SK-N-SH (cell line): Measurements from ENCODE around the gene EPYC. TPM values are rescaled to one million over a fixed set of nuclear protein-coding genes. Genes with fewer than 3 reads are reported as not detected.

Source experiments
- CTCF ChIA-PET: fragments of 300-600, 350-600 bp; formaldehyde crosslinking; extraction: SDS; loops from one replicate; lab custom pipeline; 2021; lab: Yijun Ruan, JAX
- POLR2A ChIA-PET: fragments of 350-600 bp; sonication (Branson Sonifier 250); formaldehyde crosslinking; extraction: SDS; loops from one replicate; lab custom pipeline; 2020; ENCODE audit warnings: antibody characterized with exemption, inconsistent platforms; lab: Yijun Ruan, JAX
- DNase-seq: peaks from one replicate; pipeline ENCODE4 v3.0.0; 2012
- H2AFZ ChIP-seq: fragments of 200-600 bp; sonication (generic); 2 replicates; pipeline ENCODE4 v1.8.1; 2016; ENCODE audit warnings: antibody characterized with exemption, mild to moderate bottlenecking, low read depth
- H3F3A ChIP-seq: fragments of 200-600 bp; sonication (generic); replicated peaks from 2 replicates; pipeline ENCODE3; 2016; ENCODE audit warnings: antibody characterized with exemption, mild to moderate bottlenecking; ENCODE audit not compliant: insufficient read depth
- H3K27ac ChIP-seq, 2 experiments: fragments of 200-500 bp in 1 of 2; fragments of 200-600 bp in 1 of 2; sonication (Bioruptor generic) in 1 of 2; sonication (generic), shearing (Covaris generic) in 1 of 2; 2 replicates each; pipeline versions ENCODE4 v1.5.1 to v1.6.1; 2014 to 2016; ENCODE audit warnings: low read depth in 2 of 2, inconsistent platforms in 1 of 2, low read length in 1 of 2, mild to moderate bottlenecking in 1 of 2, mixed read lengths in 1 of 2
- H3K27me3 ChIP-seq: fragments of 200-600 bp; sonication (generic), shearing (Covaris generic); 2 replicates; pipeline ENCODE4 v1.6.1; 2016; ENCODE audit warnings: mixed run types; ENCODE audit not compliant: insufficient read depth
- H3K36me3 ChIP-seq, 2 experiments: fragments of 200-500 bp in 1 of 2; fragments of 200-600 bp in 1 of 2; sonication (Bioruptor generic) in 1 of 2; sonication (generic) in 1 of 2; replicated peaks in 1 of 2; 2 replicates each; pipeline versions ENCODE3 to v1.5.1; 2014 to 2016; ENCODE audit warnings: low read length in 1 of 2, mild to moderate bottlenecking in 1 of 2; ENCODE audit not compliant: insufficient read depth in 2 of 2, control insufficient read depth in 1 of 2
- H3K4me1 ChIP-seq, 2 experiments: fragments of 200-500 bp in 1 of 2; fragments of 200-600 bp in 1 of 2; sonication (Bioruptor generic) in 1 of 2; sonication (generic), shearing (Covaris generic) in 1 of 2; 2 replicates each; pipeline versions ENCODE4 v1.5.1 to v1.6.1; 2014 to 2016; ENCODE audit warnings: low read depth in 1 of 2, low read length in 1 of 2, mixed run types in 1 of 2; ENCODE audit not compliant: insufficient read depth in 2 of 2, control insufficient read depth in 1 of 2
- H3K4me2 ChIP-seq: fragments of 200-600 bp; sonication (generic), shearing (Covaris generic); 2 replicates; pipeline ENCODE4 v1.6.1; 2017; ENCODE audit warnings: mixed run types
- H3K4me3 ChIP-seq, 2 experiments: fragments of 200-500 bp in 1 of 2; fragments of 200-600 bp in 1 of 2; sonication (Bioruptor generic) in 1 of 2; sonication (generic), shearing (Covaris generic) in 1 of 2; 2 replicates each; pipeline versions ENCODE4 v1.5.1 to v1.8.1; 2014 to 2016; ENCODE audit warnings: low read depth in 2 of 2, inconsistent platforms in 1 of 2, low read length in 1 of 2, mild to moderate bottlenecking in 1 of 2, mixed read lengths in 1 of 2, moderate library complexity in 1 of 2
- H3K79me2 ChIP-seq: fragments of 200-600 bp; sonication (generic); 2 replicates; pipeline ENCODE4 v1.8.1; 2017; ENCODE audit warnings: mild to moderate bottlenecking; ENCODE audit not compliant: insufficient read depth
- H3K9ac ChIP-seq: fragments of 200-600 bp; sonication (generic); 2 replicates; pipeline ENCODE4 v1.6.1; 2017; ENCODE audit warnings: mixed run types
- H3K9me2 ChIP-seq: fragments of 200-600 bp; sonication (generic); 2 replicates; pipeline ENCODE4 v1.6.1; 2017; ENCODE audit warnings: mixed run types
- H3K9me3 ChIP-seq: fragments of 200-600 bp; sonication (generic); 2 replicates; pipeline ENCODE4 v1.6.1; 2017; ENCODE audit warnings: mixed run types, mild to moderate bottlenecking, moderate library complexity
- H4K20me1 ChIP-seq: fragments of 200-600 bp; sonication (generic); 2 replicates; pipeline ENCODE4 v1.6.1; 2017; ENCODE audit warnings: mild to moderate bottlenecking, mixed run types; ENCODE audit not compliant: insufficient read depth
- ELF1 ChIP-seq: IDR thresholded peaks from 2 replicates; pipeline ENCODE4 v1.4.0; 2012
- FOXJ3 ChIP-seq: sonication (generic); formaldehyde crosslinking; IDR thresholded peaks from 2 replicates; pipeline ENCODE4 v1.5.1; 2020; ENCODE audit warnings: mild to moderate bottlenecking, missing genetic modification reagents
- GATA2 ChIP-seq: sonication (generic); formaldehyde crosslinking; IDR thresholded peaks from 2 replicates; pipeline ENCODE4 v1.5.0; 2020; ENCODE audit warnings: mild to moderate bottlenecking, missing genetic modification reagents
- MEF2A ChIP-seq: IDR thresholded peaks from 2 replicates; pipeline ENCODE4 v1.4.0; 2012; ENCODE audit warnings: low read depth, borderline replicate concordance
- MXI1 ChIP-seq: IDR thresholded peaks from 2 replicates; pipeline ENCODE4 v1.6.1; 2012; ENCODE audit warnings: mild to moderate bottlenecking, low read depth, low read length, improper control_type of control experiment
- NRF1 ChIP-seq: IDR thresholded peaks from 2 replicates; pipeline ENCODE4 v1.6.1; 2012; ENCODE audit warnings: low read depth, mild to moderate bottlenecking, low read length
- POLR2AphosphoS5 ChIP-seq: IDR thresholded peaks from 2 replicates; pipeline ENCODE4 v1.6.1; 2012; ENCODE audit warnings: low read depth, low read length
- RAD21 ChIP-seq: IDR thresholded peaks from 2 replicates; pipeline ENCODE4 v1.6.1; 2012; ENCODE audit warnings: mild to moderate bottlenecking, low read length
- RFX5 ChIP-seq: IDR thresholded peaks from 2 replicates; pipeline ENCODE4 v1.6.1; 2012; ENCODE audit warnings: mild to moderate bottlenecking, improper control_type of control experiment, low read length
- RXRA ChIP-seq: IDR thresholded peaks from 2 replicates; pipeline ENCODE4 v1.4.0; 2012; ENCODE audit warnings: low read depth, mild to moderate bottlenecking, borderline replicate concordance
- TAF1 ChIP-seq: IDR thresholded peaks from 2 replicates; pipeline ENCODE4 v1.6.1; 2012; ENCODE audit warnings: low read depth, mild to moderate bottlenecking, low read length, moderate library complexity, borderline replicate concordance
- TCF12 ChIP-seq: IDR thresholded peaks from 2 replicates; pipeline ENCODE4 v1.4.0; 2012
- WGBS: methylation state at CpG from one replicate; pipeline ENCODE4 v1.1.6; 2017; ENCODE audit warnings: low lambda C conversion rate; 5-methylcytosine and 5-hydroxymethylcytosine counted together
- polyA plus RNA-seq, 3 experiments: library from polyadenylated mRNA; depleted of rRNA; stranded (reverse); fragments of >200 nt; gene quantifications; 2 replicates each; pipeline ENCODE4 v1.2.3, GENCODE V29; 2012
- TF ChIP-seq, protein P1 (sequence below): IDR thresholded peaks from 2 replicates; pipeline ENCODE4 v1.4.0; 2012; ENCODE audit warnings: low read depth, borderline replicate concordance
- TF ChIP-seq, protein P2 (sequence below): fragments of 200-600 bp; sonication (generic); IDR thresholded peaks from 2 replicates; pipeline ENCODE4 v1.6.1; 2017; ENCODE audit warnings: antibody characterized with exemption, mild to moderate bottlenecking, moderate library complexity

Gene EPYC
- polyA plus RNA-seq, 1 of the 3 experiments (the other 2 are of a cell fraction): not detected

DNA sequence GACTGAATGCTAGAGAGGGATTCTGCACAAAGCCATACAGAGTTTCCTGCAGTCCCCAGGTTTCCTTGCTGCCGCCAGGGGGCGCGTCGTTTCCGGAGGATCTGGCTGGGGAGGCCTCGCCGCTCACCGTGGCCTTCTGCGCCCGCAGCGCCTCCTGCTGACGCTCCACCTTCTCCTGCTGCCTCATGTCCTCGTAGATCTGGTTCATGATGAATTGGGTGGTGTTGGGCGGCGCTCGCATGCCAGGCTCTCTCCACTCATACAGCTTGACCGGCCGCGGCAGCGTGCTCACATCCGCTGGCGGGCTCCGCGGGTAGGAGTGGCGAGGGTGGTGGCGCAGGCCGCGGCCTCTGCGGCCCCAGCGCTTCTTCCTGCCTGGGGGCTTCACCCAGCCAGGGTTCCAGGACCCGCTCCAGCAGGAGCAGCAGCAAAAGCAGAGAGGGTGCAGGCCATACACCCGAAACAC is 50.8 kb downstream of the EPYC start:
- POLR2A ChIA-PET: no interaction called here
- H3K9me3 ChIP-seq: no peaks in the 10 kb centered on the region
- H3K9ac ChIP-seq: no peak overlapping the region
- 93% methylated on average over 27 of the region's 32 CpGs for WGBS
- no peak overlapping the region for H3K27ac ChIP-seq
- H3K4me3 ChIP-seq: no peak overlapping the region
- H3K79me2 ChIP-seq: no peaks in the 10 kb centered on the region
- TF ChIP-seq, protein P1, sequence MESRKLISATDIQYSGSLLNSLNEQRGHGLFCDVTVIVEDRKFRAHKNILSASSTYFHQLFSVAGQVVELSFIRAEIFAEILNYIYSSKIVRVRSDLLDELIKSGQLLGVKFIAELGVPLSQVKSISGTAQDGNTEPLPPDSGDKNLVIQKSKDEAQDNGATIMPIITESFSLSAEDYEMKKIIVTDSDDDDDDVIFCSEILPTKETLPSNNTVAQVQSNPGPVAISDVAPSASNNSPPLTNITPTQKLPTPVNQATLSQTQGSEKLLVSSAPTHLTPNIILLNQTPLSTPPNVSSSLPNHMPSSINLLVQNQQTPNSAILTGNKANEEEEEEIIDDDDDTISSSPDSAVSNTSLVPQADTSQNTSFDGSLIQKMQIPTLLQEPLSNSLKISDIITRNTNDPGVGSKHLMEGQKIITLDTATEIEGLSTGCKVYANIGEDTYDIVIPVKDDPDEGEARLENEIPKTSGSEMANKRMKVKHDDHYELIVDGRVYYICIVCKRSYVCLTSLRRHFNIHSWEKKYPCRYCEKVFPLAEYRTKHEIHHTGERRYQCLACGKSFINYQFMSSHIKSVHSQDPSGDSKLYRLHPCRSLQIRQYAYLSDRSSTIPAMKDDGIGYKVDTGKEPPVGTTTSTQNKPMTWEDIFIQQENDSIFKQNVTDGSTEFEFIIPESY: no peak
- no peak for TF ChIP-seq RFX5
- TF ChIP-seq RAD21: no peak
- no peak for TF ChIP-seq MXI1
- TF ChIP-seq POLR2AphosphoS5: no peak
- TF ChIP-seq, protein P2, sequence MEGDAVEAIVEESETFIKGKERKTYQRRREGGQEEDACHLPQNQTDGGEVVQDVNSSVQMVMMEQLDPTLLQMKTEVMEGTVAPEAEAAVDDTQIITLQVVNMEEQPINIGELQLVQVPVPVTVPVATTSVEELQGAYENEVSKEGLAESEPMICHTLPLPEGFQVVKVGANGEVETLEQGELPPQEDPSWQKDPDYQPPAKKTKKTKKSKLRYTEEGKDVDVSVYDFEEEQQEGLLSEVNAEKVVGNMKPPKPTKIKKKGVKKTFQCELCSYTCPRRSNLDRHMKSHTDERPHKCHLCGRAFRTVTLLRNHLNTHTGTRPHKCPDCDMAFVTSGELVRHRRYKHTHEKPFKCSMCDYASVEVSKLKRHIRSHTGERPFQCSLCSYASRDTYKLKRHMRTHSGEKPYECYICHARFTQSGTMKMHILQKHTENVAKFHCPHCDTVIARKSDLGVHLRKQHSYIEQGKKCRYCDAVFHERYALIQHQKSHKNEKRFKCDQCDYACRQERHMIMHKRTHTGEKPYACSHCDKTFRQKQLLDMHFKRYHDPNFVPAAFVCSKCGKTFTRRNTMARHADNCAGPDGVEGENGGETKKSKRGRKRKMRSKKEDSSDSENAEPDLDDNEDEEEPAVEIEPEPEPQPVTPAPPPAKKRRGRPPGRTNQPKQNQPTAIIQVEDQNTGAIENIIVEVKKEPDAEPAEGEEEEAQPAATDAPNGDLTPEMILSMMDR: no peak
- no peak for TF ChIP-seq RXRA
- TF ChIP-seq TAF1: no peak
- TF ChIP-seq ELF1: no peak
- TF ChIP-seq TCF12: no peak
- TF ChIP-seq FOXJ3: no peak
- TF ChIP-seq GATA2 (CRISPR knock-in tag): no peak
- no peak for TF ChIP-seq NRF1
- TF ChIP-seq MEF2A: no peak
- DNase-seq: no peak
- H3K4me2 ChIP-seq: no peak overlapping the region
- no peaks in the 10 kb centered on the region for H3K27me3 ChIP-seq
- no peaks in the 10 kb centered on the region for H4K20me1 ChIP-seq
- no peaks in the 10 kb centered on the region for H3K36me3 ChIP-seq
- H2AFZ ChIP-seq: no peak overlapping the region
- CTCF ChIA-PET: interaction anchor here (0.7 kb wide), 1 partner anchor 25 kb away, joined by 3 read pairs; no protein-coding TSS in a partner anchor
- no peaks in the 10 kb centered on the region for H3K9me2 ChIP-seq
- H3F3A ChIP-seq: no peaks in the 10 kb centered on the region
- no peaks in the 10 kb centered on the region; a peak in 1 of 4 replicates for H3K4me1 ChIP-seq

DNA sequence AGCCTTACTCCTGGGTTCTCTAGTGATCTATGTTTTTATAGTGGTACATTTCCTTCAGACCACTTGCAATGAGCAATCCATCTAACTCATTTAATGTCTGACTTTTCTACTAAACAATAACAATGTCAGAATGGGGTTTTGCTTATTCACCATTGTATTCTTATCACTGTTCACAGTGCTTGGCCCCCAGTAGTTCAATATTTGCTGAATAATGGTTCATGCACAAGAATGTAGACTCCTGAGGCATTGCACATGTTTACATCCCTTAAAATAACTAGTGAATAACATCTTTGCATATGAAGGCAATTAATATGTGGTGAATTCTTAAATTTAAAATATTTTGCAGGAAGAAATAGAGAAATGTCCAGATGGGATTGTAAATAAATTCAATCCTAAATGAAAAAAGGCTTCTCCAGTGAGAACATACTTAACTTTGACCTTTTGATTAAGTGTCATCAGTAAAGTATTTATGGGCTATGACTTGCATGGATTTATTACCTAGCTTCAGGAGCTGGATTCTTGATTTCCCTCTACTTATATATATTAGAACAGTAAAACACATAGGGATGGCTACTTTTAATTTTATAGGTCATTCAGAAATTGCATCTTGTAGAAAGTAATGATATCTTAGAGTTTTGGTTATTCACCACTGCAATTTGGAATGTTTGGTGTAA is 53.2 kb downstream of the EPYC start:
- no peaks in the 10 kb centered on the region for H4K20me1 ChIP-seq
- no peak for DNase-seq
- no peak overlapping the region for H3K4me2 ChIP-seq
- no peaks in the 10 kb centered on the region for H3K36me3 ChIP-seq
- no peak overlapping the region for H2AFZ ChIP-seq
- POLR2A ChIA-PET: no interaction called here
- no peaks in the 10 kb centered on the region for H3K9me3 ChIP-seq
- no peak overlapping the region for H3K4me3 ChIP-seq
- TF ChIP-seq MXI1: no peak
- TF ChIP-seq, all 33 proteins: peak for 0
- no peaks in the 10 kb centered on the region for H3K4me1 ChIP-seq
- H3K27me3 ChIP-seq: no peaks in the 10 kb centered on the region
- no peaks in the 10 kb centered on the region for H3K9me2 ChIP-seq
- no peaks in the 10 kb centered on the region for H3K79me2 ChIP-seq
- CTCF ChIA-PET: interaction anchor here (0.9 to 3.0 kb wide), 2 partner anchors 8 to 11 kb away, joined by 3 to 9 read pairs; no protein-coding TSS in a partner anchor
- H3K9ac ChIP-seq: no peak overlapping the region
- H3F3A ChIP-seq: no peaks in the 10 kb centered on the region
- H3K27ac ChIP-seq: no peak overlapping the region
